Activated naive CD8-positive, alpha-beta T cell (primary cell): Measurements from ENCODE around the gene HLA-E.

Experiments used
- H3K27ac Mint-ChIP-seq: one replicate; pipeline ENCODE4 v1.8.0; 2021; ENCODE audit warnings: mixed read lengths
- H3K27me3 Mint-ChIP-seq: one replicate; pipeline ENCODE4 v1.8.0; 2021; ENCODE audit warnings: mixed read lengths
- H3K36me3 Mint-ChIP-seq: one replicate; pipeline ENCODE4 v1.8.0; 2021; ENCODE audit warnings: mixed read lengths
- H3K4me1 Mint-ChIP-seq: one replicate; pipeline ENCODE4 v1.8.0; 2021; ENCODE audit warnings: low read depth, mixed read lengths
- H3K4me3 Mint-ChIP-seq: one replicate; pipeline ENCODE4 v1.8.0; 2021; ENCODE audit warnings: mild to moderate bottlenecking, mixed read lengths
- H3K9me3 Mint-ChIP-seq: one replicate; pipeline ENCODE4 v1.8.0; 2021; ENCODE audit warnings: low read depth, mixed read lengths

The HLA-E gene

GRCh38 chr6:30489081-30490025 lies at the start of gene HLA-E:
HLA-E (plus strand) TSS chr6:30489509; CDS start chr6:30489532, 23 bp downstream.
- Mint-ChIP-seq H3K36me3 (peaks cover 31% of the 10 kb centered on the region), H3K4me1 (peaks cover 36% of the 10 kb centered on the region), H3K9me3 (no peaks in the 10 kb centered on the region), H3K27ac (peak within 1 kb of the TSS; percentile 94), H3K27me3 (no peaks in the 10 kb centered on the region), H3K4me3 (peak within 1 kb of the TSS; percentile 100)

GRCh38 chr6:30441171-30441570 lies 48.1 kb upstream of the HLA-E start:
- H3K4me3 Mint-ChIP-seq, result no peak overlapping the region
- H3K9me3 Mint-ChIP-seq, result no peaks in the 10 kb centered on the region
- H3K4me1 Mint-ChIP-seq, result peaks cover 11% of the 10 kb centered on the region
- no peaks in the 10 kb centered on the region for H3K36me3 Mint-ChIP-seq
- H3K27ac Mint-ChIP-seq, result no peak overlapping the region
- peaks cover 45% of the 10 kb centered on the region for H3K27me3 Mint-ChIP-seq

GRCh38 chr6:30443657-30444450 lies 45.5 kb upstream of the HLA-E start:
- Mint-ChIP-seq H3K27ac (peak overlapping the region; percentile 9), H3K9me3 (no peaks in the 10 kb centered on the region), H3K4me1 (peaks cover 11% of the 10 kb centered on the region), H3K27me3 (peaks cover 63% of the 10 kb centered on the region), H3K4me3 (no peak overlapping the region), H3K36me3 (no peaks in the 10 kb centered on the region)

- no peak overlapping the region for H3K27ac Mint-ChIP-seq
Observed at GRCh38 chr6:30444451-30444742, 44.9 kb upstream of the HLA-E start.

GRCh38 chr6:30446259-30446658 lies 43.0 kb upstream of the HLA-E start:
- no peaks in the 10 kb centered on the region for H3K36me3 Mint-ChIP-seq
- peaks cover 69% of the 10 kb centered on the region for H3K27me3 Mint-ChIP-seq
- no peaks in the 10 kb centered on the region for H3K9me3 Mint-ChIP-seq
- peaks cover 29% of the 10 kb centered on the region for H3K4me1 Mint-ChIP-seq
- no peak overlapping the region for H3K27ac Mint-ChIP-seq
- no peak overlapping the region for H3K4me3 Mint-ChIP-seq

More at GRCh38 chr6:30444451-30444742, 44.9 kb upstream of the HLA-E start:
- H3K4me3 Mint-ChIP-seq, result no peak overlapping the region
- H3K9me3 Mint-ChIP-seq, result no peaks in the 10 kb centered on the region
- H3K4me1 Mint-ChIP-seq, result peaks cover 17% of the 10 kb centered on the region
- peaks cover 68% of the 10 kb centered on the region for H3K27me3 Mint-ChIP-seq
- H3K36me3 Mint-ChIP-seq, result no peaks in the 10 kb centered on the region

- Mint-ChIP-seq H3K27ac (no peak overlapping the region), H3K4me1 (peaks cover 38% of the 10 kb centered on the region), H3K4me3 (no peak overlapping the region), H3K27me3 (peaks cover 72% of the 10 kb centered on the region), H3K9me3 (no peaks in the 10 kb centered on the region), H3K36me3 (no peaks in the 10 kb centered on the region)
Observed at GRCh38 chr6:30447237-30447636, 42.1 kb upstream of the HLA-E start.

- H3K27ac Mint-ChIP-seq, result no peak overlapping the region
- H3K9me3 Mint-ChIP-seq, result no peaks in the 10 kb centered on the region
Observed at GRCh38 chr6:30450548-30450908, 38.8 kb upstream of the HLA-E start.

GRCh38 chr6:30450909-30451841 lies 38.1 kb upstream of the HLA-E start:
- Mint-ChIP-seq H3K27ac (no peak overlapping the region), H3K27me3 (peaks cover 64% of the 10 kb centered on the region), H3K36me3 (no peaks in the 10 kb centered on the region), H3K9me3 (no peaks in the 10 kb centered on the region), H3K4me3 (peak overlapping the region; percentile 82), H3K4me1 (peaks cover 46% of the 10 kb centered on the region)

More at GRCh38 chr6:30450548-30450908, 38.8 kb upstream of the HLA-E start:
- H3K27me3 Mint-ChIP-seq, result peaks cover 68% of the 10 kb centered on the region
- no peaks in the 10 kb centered on the region for H3K36me3 Mint-ChIP-seq
- H3K4me3 Mint-ChIP-seq, result peak overlapping the region; percentile 82
- H3K4me1 Mint-ChIP-seq, result peaks cover 46% of the 10 kb centered on the region

- Mint-ChIP-seq H3K4me1 (peaks cover 46% of the 10 kb centered on the region), H3K9me3 (no peaks in the 10 kb centered on the region), H3K4me3 (peak overlapping the region; percentile 63), H3K27ac (no peak overlapping the region), H3K27me3 (peaks cover 65% of the 10 kb centered on the region), H3K36me3 (no peaks in the 10 kb centered on the region)
Observed at GRCh38 chr6:30452736-30453507, 36.4 kb upstream of the HLA-E start.

GRCh38 chr6:30453508-30454116 lies 35.7 kb upstream of the HLA-E start:
- Mint-ChIP-seq H3K4me1 (peaks cover 46% of the 10 kb centered on the region), H3K4me3 (peak overlapping the region; percentile 63), H3K36me3 (no peaks in the 10 kb centered on the region), H3K27me3 (peaks cover 62% of the 10 kb centered on the region), H3K9me3 (no peaks in the 10 kb centered on the region), H3K27ac (no peak overlapping the region)

GRCh38 chr6:30459145-30459544 lies 30.2 kb upstream of the HLA-E start:
- H3K36me3 Mint-ChIP-seq, result peaks cover 2% of the 10 kb centered on the region
- H3K4me3 Mint-ChIP-seq, result no peak overlapping the region
- no peak overlapping the region for H3K27ac Mint-ChIP-seq
- peaks cover 72% of the 10 kb centered on the region for H3K27me3 Mint-ChIP-seq
- peaks cover 25% of the 10 kb centered on the region for H3K4me1 Mint-ChIP-seq
- peaks cover 4% of the 10 kb centered on the region for H3K9me3 Mint-ChIP-seq

- Mint-ChIP-seq H3K27me3 (peaks cover 73% of the 10 kb centered on the region), H3K27ac (no peak overlapping the region), H3K9me3 (peaks cover 4% of the 10 kb centered on the region), H3K36me3 (peaks cover 2% of the 10 kb centered on the region), H3K4me1 (peaks cover 36% of the 10 kb centered on the region), H3K4me3 (no peak overlapping the region)
Observed at GRCh38 chr6:30461055-30461454, 28.3 kb upstream of the HLA-E start.

GRCh38 chr6:30462482-30462881 lies 26.8 kb upstream of the HLA-E start:
- Mint-ChIP-seq H3K9me3 (peaks cover 4% of the 10 kb centered on the region), H3K4me3 (no peak overlapping the region), H3K36me3 (peaks cover 2% of the 10 kb centered on the region), H3K4me1 (peaks cover 44% of the 10 kb centered on the region), H3K27ac (no peak overlapping the region), H3K27me3 (peaks cover 74% of the 10 kb centered on the region)
